ENCODE measurements around the gene ITGB6.

- TF ChIP-seq CTCF (IDR thresholded peaks at IDR 0.05) (no peak), POLR2AphosphoS5 (IDR thresholded peaks at IDR 0.05) (no peak)
Measured at GRCh38 chr2:160232905-160233475, 32.9 kb upstream of the ITGB6 start.

Measured in stomach (tissue), 4 donors.